HG02938 (cell line): ENCODE data around the gene SPATA12.

Experiments
- ATAC-seq: cut with Tn5 transposase; IDR thresholded peaks from one replicate; pipeline ENCODE4 v1.9.1; 2021; ENCODE audit warnings: mild to moderate bottlenecking, moderate library complexity; ENCODE audit not compliant: unreplicated experiment

The SPATA12 gene

DNA sequence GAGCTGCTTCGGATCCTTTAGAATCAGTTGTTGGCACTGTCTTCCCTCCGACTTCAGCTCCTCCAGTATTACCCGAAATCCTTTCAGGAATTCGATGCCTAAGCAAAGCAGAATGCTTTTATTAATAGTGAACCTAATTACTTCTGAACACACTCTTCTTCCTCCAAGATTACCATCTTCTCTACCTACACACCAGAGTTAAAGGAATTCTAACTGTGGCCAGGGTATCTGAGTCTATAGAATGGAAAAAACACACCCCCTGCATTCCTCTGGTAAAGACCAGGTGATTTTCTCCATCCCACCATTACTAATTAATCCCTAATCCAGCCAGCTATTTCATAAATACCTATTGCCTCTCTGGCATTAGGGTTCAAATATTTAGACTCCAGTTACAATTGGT, 49.8 kb downstream of the SPATA12 start:
- no peak for ATAC-seq

DNA sequence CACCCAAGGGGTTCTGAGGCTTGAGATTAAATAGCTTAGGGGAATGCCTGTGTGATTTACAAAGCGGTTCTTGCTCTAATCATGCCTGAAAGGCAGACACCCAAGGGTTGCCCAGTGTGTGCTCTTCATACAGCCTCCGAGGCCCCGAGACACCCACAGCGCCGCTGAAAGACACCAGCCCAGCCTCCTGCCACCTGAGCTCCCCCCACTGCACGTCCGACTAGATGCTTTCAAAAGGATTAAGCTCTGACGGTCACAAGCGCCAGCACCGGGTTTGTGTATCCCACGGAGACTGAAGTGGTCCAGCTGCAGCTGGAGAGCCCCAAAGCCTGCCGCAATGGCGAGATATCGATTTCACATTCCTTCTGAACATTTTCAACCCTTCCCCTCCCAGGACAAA, 50.3 kb downstream of the SPATA12 start:
- no peak for ATAC-seq

DNA sequence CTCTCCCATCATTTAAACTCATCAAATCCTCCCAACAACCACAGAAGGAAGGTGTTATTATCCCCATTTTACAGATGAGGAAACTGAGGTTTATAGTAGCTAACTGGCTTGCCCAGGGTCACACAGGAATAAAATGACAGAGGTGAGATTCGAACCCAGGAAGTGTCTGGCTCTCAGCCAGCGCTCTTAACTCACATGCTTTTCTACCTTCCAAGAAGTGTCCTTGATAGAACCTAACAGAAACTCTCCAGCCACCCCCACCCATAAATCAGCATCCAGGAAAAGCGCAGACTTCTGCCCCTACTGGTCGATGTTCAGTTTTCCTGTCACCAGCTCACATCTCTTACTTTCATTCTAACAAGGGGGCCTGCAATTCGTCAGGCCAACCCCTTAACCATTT, 51.7 kb downstream of the SPATA12 start:
- ATAC-seq, result no peak

DNA sequence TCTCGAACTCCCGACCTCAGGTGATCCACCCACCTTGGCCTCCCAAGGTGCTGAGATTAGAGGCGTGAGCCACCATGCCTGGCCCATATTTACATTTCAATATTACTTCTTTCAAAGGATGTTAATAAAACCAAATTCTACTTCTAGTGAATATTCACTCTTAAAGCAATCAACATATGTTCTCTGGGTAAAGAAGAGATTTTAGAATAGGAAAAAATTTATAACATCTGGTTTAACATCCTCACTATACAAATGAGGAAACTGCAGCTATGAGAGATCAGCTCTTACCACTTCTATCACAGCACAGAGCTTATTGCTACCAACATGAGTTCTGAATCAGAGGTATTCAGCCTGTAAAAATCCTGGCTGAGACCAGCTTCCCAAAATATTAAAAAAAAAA, 56.0 kb downstream of the SPATA12 start:
- no peak for ATAC-seq

DNA sequence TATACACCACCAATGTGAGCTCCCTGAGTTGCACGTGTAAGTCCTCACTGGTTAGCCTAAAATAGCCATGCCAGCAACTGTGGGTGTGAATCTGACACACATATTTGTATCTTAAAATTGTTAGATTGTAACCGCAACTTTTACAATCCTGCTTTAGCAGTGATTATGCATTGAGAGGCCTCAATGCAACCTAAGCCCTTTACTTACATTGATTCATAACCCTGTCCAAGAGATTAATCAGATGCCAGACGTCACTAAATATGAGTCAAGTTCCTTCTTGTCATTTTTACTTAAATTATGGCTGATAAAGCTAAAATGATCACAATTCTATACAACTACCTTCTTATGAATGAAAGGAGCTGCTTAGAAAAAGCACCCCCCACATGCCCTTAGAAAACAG, 57.8 kb downstream of the SPATA12 start:
- no peak for ATAC-seq

DNA sequence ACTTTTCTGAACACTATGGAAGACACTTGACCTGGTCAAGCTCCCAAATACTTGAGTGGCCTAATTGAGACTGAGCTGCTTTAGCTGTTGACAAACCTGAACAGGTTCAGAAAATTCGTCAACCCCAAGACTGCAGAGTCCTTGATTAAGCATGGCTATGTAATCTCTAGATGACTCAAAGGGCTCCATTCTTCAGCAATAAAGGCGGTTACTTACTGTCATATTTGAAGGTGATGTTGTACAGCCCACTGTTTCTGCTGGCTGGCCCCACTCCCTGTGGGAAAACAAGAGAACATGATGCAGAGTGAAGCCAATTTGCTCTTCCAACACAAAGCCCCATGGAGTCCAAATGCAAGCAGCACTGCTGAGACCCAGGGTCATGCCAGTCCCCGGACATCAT, 59.6 kb downstream of the SPATA12 start:
- ATAC-seq, result no peak

DNA sequence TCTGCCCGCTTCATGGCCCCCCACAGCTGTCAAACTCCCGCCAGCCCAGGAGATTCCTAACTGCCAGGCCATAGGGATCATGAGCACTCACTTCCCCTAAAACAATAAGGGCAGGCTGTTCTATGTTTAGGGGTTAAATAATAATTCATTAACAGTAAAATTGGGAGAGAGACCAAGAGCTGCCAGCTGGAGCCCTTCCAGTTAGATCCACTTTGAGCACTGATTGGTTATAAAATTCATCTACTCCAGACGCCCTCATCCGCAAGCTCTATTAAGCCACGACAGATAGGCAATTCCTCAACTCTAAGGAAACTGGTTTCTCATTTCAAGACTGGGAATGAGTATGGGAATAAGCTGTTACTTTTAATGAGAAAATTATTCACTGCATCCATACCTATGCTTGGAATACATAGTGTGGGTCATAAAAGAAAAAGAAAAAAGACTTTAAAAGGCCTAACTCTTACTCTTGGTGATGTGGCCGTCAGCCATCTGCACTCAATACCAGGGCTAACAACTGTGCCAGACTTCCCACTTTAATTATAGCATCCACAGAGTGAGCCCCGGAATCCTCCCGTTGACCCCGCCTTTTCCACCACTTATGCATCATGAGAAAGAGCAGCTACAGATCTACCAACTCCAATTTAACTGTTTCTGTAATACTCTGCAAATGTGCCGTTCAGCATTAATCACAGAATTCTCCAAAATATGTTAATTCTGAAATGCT, 60.1 kb downstream of the SPATA12 start:
- no peak for ATAC-seq
